DOHH2 (cell line): Measurements from ENCODE around the gene IL10RA.

Experiments used
- EZH2phosphoT487 ChIP-seq: fragments of 200-600 bp; sonication (generic); IDR thresholded peaks from 2 replicates; pipeline ENCODE4 v1.6.1; 2017; ENCODE audit warnings: borderline replicate concordance, mild to moderate bottlenecking, antibody characterized with exemption, low read length, moderate library complexity, mixed read lengths
- TF ChIP-seq, protein P1 (sequence below): fragments of 200-600 bp; sonication (generic); IDR thresholded peaks from one replicate; pipeline ENCODE4 v1.5.1; 2014; ENCODE audit warnings: antibody characterized with exemption, mild to moderate bottlenecking, low read depth, low read length; ENCODE audit not compliant: poor library complexity, severe bottlenecking

DNA sequence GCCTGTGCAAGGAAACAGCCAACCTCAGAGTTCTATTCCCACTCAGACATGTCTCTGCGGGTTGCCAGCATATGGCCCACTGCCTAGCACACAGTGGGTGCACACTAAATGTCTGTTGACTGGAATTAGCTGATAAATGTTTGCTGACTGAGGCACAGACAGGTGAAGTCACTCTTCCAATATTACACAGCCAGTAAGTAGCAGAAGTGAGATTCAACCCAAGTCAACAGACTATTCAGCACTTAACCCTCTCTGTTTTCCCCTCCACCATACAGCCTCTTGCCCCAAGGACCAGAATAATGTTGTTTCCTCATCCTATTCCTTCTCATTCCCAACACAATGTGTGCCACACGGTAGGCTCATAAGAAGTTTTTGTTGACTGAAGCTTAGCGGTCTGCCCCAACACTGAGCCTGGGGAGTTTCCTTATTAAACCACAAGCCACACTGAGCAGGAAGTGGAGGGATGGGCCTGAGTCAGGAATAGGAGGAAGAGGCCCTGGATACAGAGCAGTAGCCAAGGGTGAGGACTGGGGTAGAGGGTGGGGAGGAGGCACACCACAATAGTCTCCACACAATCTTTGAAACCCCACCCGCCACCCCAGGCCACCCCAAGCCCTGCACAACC is 15.7 kb upstream of the IL10RA start:
- TF ChIP-seq, protein P1, sequence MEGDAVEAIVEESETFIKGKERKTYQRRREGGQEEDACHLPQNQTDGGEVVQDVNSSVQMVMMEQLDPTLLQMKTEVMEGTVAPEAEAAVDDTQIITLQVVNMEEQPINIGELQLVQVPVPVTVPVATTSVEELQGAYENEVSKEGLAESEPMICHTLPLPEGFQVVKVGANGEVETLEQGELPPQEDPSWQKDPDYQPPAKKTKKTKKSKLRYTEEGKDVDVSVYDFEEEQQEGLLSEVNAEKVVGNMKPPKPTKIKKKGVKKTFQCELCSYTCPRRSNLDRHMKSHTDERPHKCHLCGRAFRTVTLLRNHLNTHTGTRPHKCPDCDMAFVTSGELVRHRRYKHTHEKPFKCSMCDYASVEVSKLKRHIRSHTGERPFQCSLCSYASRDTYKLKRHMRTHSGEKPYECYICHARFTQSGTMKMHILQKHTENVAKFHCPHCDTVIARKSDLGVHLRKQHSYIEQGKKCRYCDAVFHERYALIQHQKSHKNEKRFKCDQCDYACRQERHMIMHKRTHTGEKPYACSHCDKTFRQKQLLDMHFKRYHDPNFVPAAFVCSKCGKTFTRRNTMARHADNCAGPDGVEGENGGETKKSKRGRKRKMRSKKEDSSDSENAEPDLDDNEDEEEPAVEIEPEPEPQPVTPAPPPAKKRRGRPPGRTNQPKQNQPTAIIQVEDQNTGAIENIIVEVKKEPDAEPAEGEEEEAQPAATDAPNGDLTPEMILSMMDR: no peak
- no peak for TF ChIP-seq EZH2phosphoT487
